ENCODE data around the gene CBLC.

The CBLC gene

GRCh38 chr19:44738603-44739558 is 38.8 kb upstream of the CBLC start:
- DNase-seq (ENCODE audit: low spot score), result no peak
- H3K27ac ChIP-seq, result peak overlapping the region; percentile 37
- no peak for TF ChIP-seq CTCF (conservative IDR thresholded peaks at IDR 0.05; ENCODE audit: low read depth)
- CTCF ChIA-PET, result interaction anchor here (1.0 to 2.5 kb wide), 2 partner anchors 15 to 32 kb away, joined by 3 to 12 read pairs; no protein-coding TSS in a partner anchor
- POLR2A ChIA-PET (ENCODE audit: low non-redundant PET), result no interaction called here

- DNase-seq (ENCODE audit: low spot score), result no peak
- ChIA-PET POLR2A (ENCODE audit: low non-redundant PET) (no interaction called here), CTCF (interaction anchor here (2.5 kb wide), 1 partner anchor 16 kb away, joined by 12 read pairs; no protein-coding TSS in a partner anchor)
- peak overlapping the region; percentile 98 for H3K27ac ChIP-seq
- no peak for TF ChIP-seq CTCF (conservative IDR thresholded peaks at IDR 0.05; ENCODE audit: low read depth)
Observed at GRCh38 chr19:44740351-44740824, 37.3 kb upstream of the CBLC start.

GRCh38 chr19:44741258-44741731 is 36.4 kb upstream of the CBLC start:
- peak overlapping the region; percentile 98 for H3K27ac ChIP-seq
- POLR2A ChIA-PET (ENCODE audit: low non-redundant PET), result no interaction called here

GRCh38 chr19:44741841-44742329 is 35.8 kb upstream of the CBLC start:
- POLR2A ChIA-PET (ENCODE audit: low non-redundant PET), result interaction anchor here (0.7 kb wide), 1 partner anchor 12 kb away, joined by 4 read pairs; no protein-coding TSS in a partner anchor
- CTCF ChIA-PET, result interaction anchor here (0.6 to 1.5 kb wide), 4 partner anchors 18 to 49 kb away, joined by 3 to 6 read pairs (median 4); no protein-coding TSS in a partner anchor
- peak; percentile 94 for DNase-seq (ENCODE audit: low spot score)
- H3K27ac ChIP-seq, result peak overlapping the region; percentile 98
- no peak for TF ChIP-seq CTCF (conservative IDR thresholded peaks at IDR 0.05; ENCODE audit: low read depth)

More at GRCh38 chr19:44741258-44741731, 36.4 kb upstream of the CBLC start:
- CTCF ChIA-PET, result interaction anchor here (0.5 to 1.5 kb wide), 6 partner anchors 17 to 1019 kb away, joined by 3 to 6 read pairs (median 4); no protein-coding TSS in a partner anchor
- TF ChIP-seq CTCF (conservative IDR thresholded peaks at IDR 0.05; ENCODE audit: low read depth), result no peak
- DNase-seq (ENCODE audit: low spot score), result peak; percentile 70

GRCh38 chr19:44742330-44743061 is 35.2 kb upstream of the CBLC start:
- CTCF ChIA-PET, result interaction anchor here (1.4 to 1.5 kb wide), 2 partner anchors 19 to 29 kb away, joined by 5 to 6 read pairs; no protein-coding TSS in a partner anchor
- peak overlapping the region; percentile 98 for H3K27ac ChIP-seq
- no peak for TF ChIP-seq CTCF (conservative IDR thresholded peaks at IDR 0.05; ENCODE audit: low read depth)
- DNase-seq (ENCODE audit: low spot score), result no peak
- POLR2A ChIA-PET (ENCODE audit: low non-redundant PET), result interaction anchor here (0.6 to 1.2 kb wide), 3 partner anchors 12 to 106 kb away, joined by 3 to 4 read pairs (median 3); no protein-coding TSS in a partner anchor
